Activated effector memory CD4-positive, alpha-beta T cell treated with anti-CD3 and anti-CD28 coated beads, Interleukin-2, amount 50 U/mL, for 16 hours (primary cell): ENCODE results near the gene ARSA.
A peak's percentile ranks its signal among the peaks of the same experiment; 100 is the strongest.
"Not testable (repeated sequence)": the region's sequence is repeated elsewhere in the genome, so short reads cannot be mapped to it uniquely, and the experiment has no call there.

Experiments
- DNase-seq: peaks from one replicate; pipeline ENCODE4 v3.0.0-alpha.2; 2020

The ARSA gene

GRCh38 chr22:50627642-50628542, at the start of gene ARSA:
ARSA (minus strand) TSS chr22:50628152; CDS start chr22:50627779, 373 bp downstream.
- peak; percentile 92 for DNase-seq

- DNase-seq: no peak
These were observed 48.9 kb upstream of the ARSA start for GRCh38 chr22:50676661-50677492.

- DNase-seq: no peak
These were observed 48.3 kb upstream of the ARSA start for GRCh38 chr22:50676180-50676636.

GRCh38 chr22:50675553-50676179, 47.7 kb upstream of the ARSA start:
- no peak for DNase-seq

- DNase-seq: no peak
These were observed 46.9 kb upstream of the ARSA start for GRCh38 chr22:50674606-50675552.

GRCh38 chr22:50674130-50674500, 46.2 kb upstream of the ARSA start:
- DNase-seq: no peak

GRCh38 chr22:50673231-50674129, 45.5 kb upstream of the ARSA start:
- no peak for DNase-seq

GRCh38 chr22:50672471-50673230, 44.7 kb upstream of the ARSA start, which contains the start of gene SHANK3:
SHANK3 (plus strand) TSS chr22:50672823.
- DNase-seq: no peak

GRCh38 chr22:50672041-50672440, 44.1 kb upstream of the ARSA start:
- DNase-seq: no peak

GRCh38 chr22:50671641-50672040, 43.7 kb upstream of the ARSA start:
- DNase-seq: no peak

GRCh38 chr22:50670914-50671538, 43.1 kb upstream of the ARSA start:
- no peak for DNase-seq

- no peak for DNase-seq
These were observed 42.6 kb upstream of the ARSA start for GRCh38 chr22:50670513-50670912.

- no peak for DNase-seq
These were observed 37.8 kb upstream of the ARSA start for GRCh38 chr22:50665738-50666137.

GRCh38 chr22:50665212-50665611, 37.3 kb upstream of the ARSA start:
- DNase-seq: no peak

- no peak for DNase-seq
These were observed 32.4 kb upstream of the ARSA start for GRCh38 chr22:50660306-50660705.

- DNase-seq: not testable (repeated sequence)
These were observed 31.8 kb upstream of the ARSA start for GRCh38 chr22:50659711-50660110.

- DNase-seq: no peak
These were observed 30.0 kb upstream of the ARSA start for GRCh38 chr22:50657925-50658324.

- DNase-seq: no peak
These were observed 28.4 kb upstream of the ARSA start for GRCh38 chr22:50656122-50657070.
